ENCODE data around the gene HOXA2. TPM values are rescaled to one million over a fixed set of nuclear protein-coding genes. Genes with fewer than 3 reads are reported as not detected.

The HOXA2 gene
- total and polyA plus RNA-seq, 2 donors (not counting 1 experiment from before 2014, with no cell fraction given) = 1.3 to 2.6 TPM

DNA sequence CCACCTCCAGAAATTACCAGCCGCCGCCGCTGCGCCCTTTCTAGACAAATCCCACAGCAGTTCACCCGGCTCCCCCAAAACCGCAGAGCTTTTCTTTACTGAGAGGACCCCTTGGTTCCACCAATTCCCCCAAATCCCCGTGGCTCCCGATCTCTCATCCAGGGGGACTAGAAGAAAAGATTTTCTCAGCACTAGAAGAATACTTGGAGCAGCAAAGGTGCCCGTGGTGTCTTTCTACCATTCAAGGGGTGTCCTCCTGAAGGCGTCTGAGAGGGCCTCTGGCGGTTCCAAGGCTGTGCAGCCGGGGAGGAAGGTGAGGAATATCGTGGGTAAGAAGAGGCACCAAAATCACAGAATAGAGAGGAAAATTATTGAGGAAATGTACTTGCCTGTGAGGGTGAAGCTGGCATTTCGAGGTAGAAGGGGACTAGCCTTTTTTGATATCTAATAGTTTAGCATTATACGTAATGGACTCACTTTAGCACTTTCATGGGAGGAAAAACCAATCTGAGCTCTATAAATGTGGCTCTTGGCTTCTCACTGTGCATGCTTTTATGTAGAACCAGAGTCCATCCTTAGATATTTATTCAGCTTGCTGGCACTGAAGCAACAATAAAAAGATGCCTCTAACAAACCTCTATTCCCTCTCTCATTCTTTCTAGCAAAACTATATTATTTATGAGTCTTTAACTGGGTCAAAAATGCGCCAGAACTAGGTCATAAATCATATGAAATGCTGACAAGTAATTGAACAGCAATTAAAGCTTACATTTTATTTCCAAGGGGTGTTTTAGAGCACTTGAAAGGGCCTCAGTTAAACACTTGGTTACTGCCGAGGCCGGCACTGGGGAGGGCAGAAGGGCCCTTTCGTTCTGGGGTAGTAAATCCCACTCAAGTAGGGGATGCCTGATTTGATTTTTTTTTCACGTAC, 13.8 kb upstream of the HOXA2 start:
- Histone ChIP-seq H4K20me1 (ENCODE audit: control insufficient read depth, extremely low read depth, insufficient read depth, low read length) (no peaks in the 10 kb centered on the region), H3K4me3 (replicated peaks in 1 of 4; ENCODE audit: control extremely low read depth in 1 of 4, insufficient read depth in 1 of 4, low read depth in 3 of 4, low read length in 4 of 4) (peak overlapping the region; percentile 52 to 92 (median 68)), H3K79me2 (ENCODE audit: control insufficient read depth, insufficient read depth, low read length) (peaks cover 70% of the 10 kb centered on the region), H2AFZ (ENCODE audit: low read length) (no peak overlapping the region), H3K36me3 (ENCODE audit: control insufficient read depth, insufficient read depth, low read length) (no peaks in the 10 kb centered on the region), H3K9me3 (ENCODE audit: control insufficient read depth, insufficient read depth, low read depth, low read length) (no peaks in the 10 kb centered on the region), H3K27me3 (ENCODE audit: control insufficient read depth, insufficient read depth, low read length) (no peaks in the 10 kb centered on the region), H3K4me1 (ENCODE audit: control insufficient read depth, extremely low read depth, insufficient read depth, low read length) (peaks cover 22% of the 10 kb centered on the region), H3K27ac (ENCODE audit: insufficient read depth, low read length) (peak overlapping the region; percentile 88), H3K4me2 (ENCODE audit: extremely low read depth, insufficient read depth, low read length) (peak overlapping the region; percentile 98), H3K9ac (ENCODE audit: insufficient read depth, low read length) (peak overlapping the region; percentile 77)
- DNase-seq (ENCODE audit: low read depth in 2 of 2) = peak; percentile 22 to 42
- TF ChIP-seq, protein P1, sequence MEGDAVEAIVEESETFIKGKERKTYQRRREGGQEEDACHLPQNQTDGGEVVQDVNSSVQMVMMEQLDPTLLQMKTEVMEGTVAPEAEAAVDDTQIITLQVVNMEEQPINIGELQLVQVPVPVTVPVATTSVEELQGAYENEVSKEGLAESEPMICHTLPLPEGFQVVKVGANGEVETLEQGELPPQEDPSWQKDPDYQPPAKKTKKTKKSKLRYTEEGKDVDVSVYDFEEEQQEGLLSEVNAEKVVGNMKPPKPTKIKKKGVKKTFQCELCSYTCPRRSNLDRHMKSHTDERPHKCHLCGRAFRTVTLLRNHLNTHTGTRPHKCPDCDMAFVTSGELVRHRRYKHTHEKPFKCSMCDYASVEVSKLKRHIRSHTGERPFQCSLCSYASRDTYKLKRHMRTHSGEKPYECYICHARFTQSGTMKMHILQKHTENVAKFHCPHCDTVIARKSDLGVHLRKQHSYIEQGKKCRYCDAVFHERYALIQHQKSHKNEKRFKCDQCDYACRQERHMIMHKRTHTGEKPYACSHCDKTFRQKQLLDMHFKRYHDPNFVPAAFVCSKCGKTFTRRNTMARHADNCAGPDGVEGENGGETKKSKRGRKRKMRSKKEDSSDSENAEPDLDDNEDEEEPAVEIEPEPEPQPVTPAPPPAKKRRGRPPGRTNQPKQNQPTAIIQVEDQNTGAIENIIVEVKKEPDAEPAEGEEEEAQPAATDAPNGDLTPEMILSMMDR (conservative IDR thresholded peaks at IDR 0.05 in 1 of 2, IDR thresholded peaks at IDR 0.05 in 1 of 2; ENCODE audit: low read depth in 1 of 2, low read length in 2 of 2) = no peak
- no peak for TF ChIP-seq EZH2 (IDR thresholded peaks at IDR 0.05; ENCODE audit: low read length, missing control alignments)

DNA sequence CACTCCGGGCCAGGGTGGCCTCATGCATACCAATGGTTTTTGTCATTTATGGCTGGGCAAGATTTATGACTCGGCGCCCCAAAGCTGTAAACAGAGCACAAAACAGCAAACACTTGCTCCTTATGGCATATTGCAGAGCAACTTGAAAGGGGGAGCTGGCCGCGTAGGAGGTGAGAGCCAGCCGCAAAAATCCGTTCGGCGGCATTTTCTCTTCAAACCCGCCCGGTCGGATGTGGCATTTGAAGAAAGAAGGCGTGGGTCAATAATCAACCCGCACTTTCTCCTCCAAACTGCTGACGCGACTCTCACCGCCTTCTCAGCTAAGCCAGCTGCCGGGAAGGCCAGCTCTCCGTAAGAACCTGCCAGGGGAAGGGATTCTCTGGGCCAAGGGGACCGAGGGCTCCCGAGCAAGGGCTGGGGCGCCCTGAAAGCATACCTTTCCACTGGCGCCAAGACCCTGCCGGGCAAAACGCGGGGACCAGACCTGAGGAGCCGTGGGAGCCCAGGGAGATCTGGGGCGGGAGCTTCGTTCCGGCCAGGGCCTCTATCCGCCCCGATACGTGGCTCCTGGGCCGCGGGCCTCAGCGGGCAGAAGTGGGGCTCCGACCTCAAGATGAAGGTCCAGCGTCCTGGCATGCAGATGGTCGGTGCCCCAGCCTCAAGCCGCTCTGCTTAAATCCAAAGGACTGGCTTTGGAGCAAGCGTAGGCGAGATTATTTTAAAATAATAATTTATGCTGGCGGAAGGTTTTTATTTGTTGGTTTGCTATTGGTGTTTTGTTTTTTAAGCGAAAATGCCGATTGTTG, 12.9 kb upstream of the HOXA2 start:
- Histone ChIP-seq H3K9me3 (ENCODE audit: control insufficient read depth, insufficient read depth, low read depth, low read length) (no peaks in the 10 kb centered on the region), H3K79me2 (ENCODE audit: control insufficient read depth, insufficient read depth, low read length) (peaks cover 71% of the 10 kb centered on the region), H3K27me3 (ENCODE audit: control insufficient read depth, insufficient read depth, low read length) (no peaks in the 10 kb centered on the region), H3K4me3 (replicated peaks in 1 of 4; ENCODE audit: control extremely low read depth in 1 of 4, insufficient read depth in 1 of 4, low read depth in 3 of 4, low read length in 4 of 4) (peak overlapping the region; percentile 52 to 92 (median 68)), H3K9ac (ENCODE audit: insufficient read depth, low read length) (peak overlapping the region; percentile 77), H3K36me3 (ENCODE audit: control insufficient read depth, insufficient read depth, low read length) (no peaks in the 10 kb centered on the region), H2AFZ (ENCODE audit: low read length) (no peak overlapping the region), H3K27ac (ENCODE audit: insufficient read depth, low read length) (peak overlapping the region; percentile 88), H4K20me1 (ENCODE audit: control insufficient read depth, extremely low read depth, insufficient read depth, low read length) (no peaks in the 10 kb centered on the region), H3K4me1 (ENCODE audit: control insufficient read depth, extremely low read depth, insufficient read depth, low read length) (peaks cover 17% of the 10 kb centered on the region), H3K4me2 (ENCODE audit: extremely low read depth, insufficient read depth, low read length) (peak overlapping the region; percentile 98)
- TF ChIP-seq, protein P1 (conservative IDR thresholded peaks at IDR 0.05 in 1 of 2, IDR thresholded peaks at IDR 0.05 in 1 of 2; ENCODE audit: low read depth in 1 of 2, low read length in 2 of 2) = no peak
- no peak for TF ChIP-seq EZH2 (IDR thresholded peaks at IDR 0.05; ENCODE audit: low read length, missing control alignments)
- peak; percentile 90 to 91 for DNase-seq (ENCODE audit: low read depth in 2 of 2)

DNA sequence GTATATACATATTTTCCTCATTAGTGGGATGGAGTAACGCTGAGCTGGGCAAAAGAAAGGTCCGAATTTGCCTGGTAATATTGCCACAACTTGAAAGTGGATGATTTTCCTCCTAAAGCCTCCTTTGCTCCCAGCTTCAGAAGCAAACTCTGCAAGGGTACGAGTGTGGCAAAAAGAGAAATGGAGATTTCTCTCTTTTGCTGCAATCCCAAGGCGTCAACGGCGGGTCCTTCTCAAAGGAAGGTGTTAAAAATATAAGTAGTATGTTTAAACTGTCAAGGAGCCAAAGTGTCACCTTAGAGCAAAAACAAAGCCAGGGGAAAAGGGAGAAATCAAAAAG, 12.4 kb upstream of the HOXA2 start:
- H3K9me3 ChIP-seq (ENCODE audit: control insufficient read depth, insufficient read depth, low read depth, low read length) = no peaks in the 10 kb centered on the region
- H2AFZ ChIP-seq (ENCODE audit: low read length) = no peak overlapping the region
- no peak overlapping the region for H3K9ac ChIP-seq (ENCODE audit: insufficient read depth, low read length)
- peak overlapping the region; percentile 88 for H3K27ac ChIP-seq (ENCODE audit: insufficient read depth, low read length)
- H3K79me2 ChIP-seq (ENCODE audit: control insufficient read depth, insufficient read depth, low read length) = peaks cover 74% of the 10 kb centered on the region
- no peaks in the 10 kb centered on the region for H4K20me1 ChIP-seq (ENCODE audit: control insufficient read depth, extremely low read depth, insufficient read depth, low read length)
- H3K4me3 ChIP-seq (replicated peaks in 1 of 4; ENCODE audit: control extremely low read depth in 1 of 4, insufficient read depth in 1 of 4, low read depth in 3 of 4, low read length in 4 of 4) = peak overlapping the region; percentile 1 to 92 (median 66)
- H3K4me2 ChIP-seq (ENCODE audit: extremely low read depth, insufficient read depth, low read length) = peak overlapping the region; percentile 98
- no peak for TF ChIP-seq EZH2 (IDR thresholded peaks at IDR 0.05; ENCODE audit: low read length, missing control alignments)
- TF ChIP-seq, protein P1 (conservative IDR thresholded peaks at IDR 0.05 in 1 of 2, IDR thresholded peaks at IDR 0.05 in 1 of 2; ENCODE audit: low read depth in 1 of 2, low read length in 2 of 2) = no peak
- H3K27me3 ChIP-seq (ENCODE audit: control insufficient read depth, insufficient read depth, low read length) = no peaks in the 10 kb centered on the region
- no peak for DNase-seq (ENCODE audit: low read depth in 2 of 2)
- H3K36me3 ChIP-seq (ENCODE audit: control insufficient read depth, insufficient read depth, low read length) = no peaks in the 10 kb centered on the region
- H3K4me1 ChIP-seq (ENCODE audit: control insufficient read depth, extremely low read depth, insufficient read depth, low read length) = peaks cover 17% of the 10 kb centered on the region
